Lower leg skin (tissue), 4 donors: ENCODE results near the gene PLD1. TPM values are rescaled to one million over a fixed set of nuclear protein-coding genes. Genes with fewer than 3 reads are reported as not detected.

Experiments
- DNase-seq, 2 donors: peaks; one replicate each; pipeline ENCODE4 v3.0.0-alpha.2; 2019; ENCODE audit warnings: low spot score in 2 of 2
- H3K4me3 ChIP-seq: fragments of 200-600 bp; sonication (generic); 2 replicates; pipeline ENCODE4 v1.5.1; 2017; ENCODE audit warnings: mild to moderate bottlenecking, low read depth; ENCODE audit not compliant: poor library complexity, severe bottlenecking
- POLR2A ChIP-seq, 2 donors: fragments of 450-650 bp; IDR thresholded peaks; one replicate each; pipeline ENCODE4 v1.6.1; 2016 to 2017; ENCODE audit warnings: antibody characterized with exemption in 2 of 2, mild to moderate bottlenecking in 1 of 2, moderate library complexity in 1 of 2
- WGBS, 2 donors: methylation state at CpG; one replicate each; pipeline ENCODE4 v1.1.5; 2018; 5-methylcytosine and 5-hydroxymethylcytosine counted together
- intact Hi-C: fragments of 100-400 bp; cut with DNase I; formaldehyde crosslinking; loops from one replicate; pipeline ENCODE4 v1.15.0; 2023; ENCODE audit warnings: low total_unique reads
- total RNA-seq, 4 donors: library from RNA; depleted of rRNA; stranded (reverse); fragments of >200 nt; gene quantifications; one replicate each; pipeline ENCODE4 v1.1.0, GENCODE V29; 2016
- TF ChIP-seq, protein P1 (sequence below), 3 donors: fragments of 450-650 bp; IDR thresholded peaks; one replicate each; pipeline ENCODE4 v1.5.1; 2016; ENCODE audit warnings: antibody characterized with exemption in 3 of 3, mild to moderate bottlenecking in 3 of 3, moderate library complexity in 2 of 3

PLD1 gene
- total RNA-seq, 4 donors from 2014 or later: 26.4 to 55.8 (median 48.7) TPM

DNA sequence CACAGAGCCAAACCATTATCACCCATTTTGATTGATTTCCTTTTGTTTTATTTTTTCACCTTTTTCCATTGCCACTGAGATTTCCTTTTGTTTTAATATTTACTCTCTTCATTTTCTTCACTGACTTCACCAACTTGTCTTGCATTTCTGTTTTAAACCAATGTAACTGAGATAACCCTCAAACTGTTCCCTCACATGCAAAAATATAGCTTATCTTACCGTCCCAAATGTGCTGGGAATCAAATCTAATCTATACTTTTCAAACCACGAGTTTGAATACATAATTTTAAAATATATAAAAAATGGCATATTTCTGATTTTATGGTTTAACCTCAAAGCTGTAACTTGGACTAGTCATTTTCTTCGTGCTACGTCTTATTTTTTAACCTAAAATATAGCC, 143.8 kb downstream of the PLD1 start:
- no peak for DNase-seq
- no peak overlapping the region for H3K4me3 ChIP-seq
- intact Hi-C loops: no loop called here
- TF ChIP-seq, protein P1, sequence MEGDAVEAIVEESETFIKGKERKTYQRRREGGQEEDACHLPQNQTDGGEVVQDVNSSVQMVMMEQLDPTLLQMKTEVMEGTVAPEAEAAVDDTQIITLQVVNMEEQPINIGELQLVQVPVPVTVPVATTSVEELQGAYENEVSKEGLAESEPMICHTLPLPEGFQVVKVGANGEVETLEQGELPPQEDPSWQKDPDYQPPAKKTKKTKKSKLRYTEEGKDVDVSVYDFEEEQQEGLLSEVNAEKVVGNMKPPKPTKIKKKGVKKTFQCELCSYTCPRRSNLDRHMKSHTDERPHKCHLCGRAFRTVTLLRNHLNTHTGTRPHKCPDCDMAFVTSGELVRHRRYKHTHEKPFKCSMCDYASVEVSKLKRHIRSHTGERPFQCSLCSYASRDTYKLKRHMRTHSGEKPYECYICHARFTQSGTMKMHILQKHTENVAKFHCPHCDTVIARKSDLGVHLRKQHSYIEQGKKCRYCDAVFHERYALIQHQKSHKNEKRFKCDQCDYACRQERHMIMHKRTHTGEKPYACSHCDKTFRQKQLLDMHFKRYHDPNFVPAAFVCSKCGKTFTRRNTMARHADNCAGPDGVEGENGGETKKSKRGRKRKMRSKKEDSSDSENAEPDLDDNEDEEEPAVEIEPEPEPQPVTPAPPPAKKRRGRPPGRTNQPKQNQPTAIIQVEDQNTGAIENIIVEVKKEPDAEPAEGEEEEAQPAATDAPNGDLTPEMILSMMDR (IDR thresholded peaks at IDR 0.05): no peak
- no peak for TF ChIP-seq POLR2A (IDR thresholded peaks at IDR 0.05)
- 95 to 98% methylated on average over 4 of the region's 4 CpGs for WGBS, 2 donors

DNA sequence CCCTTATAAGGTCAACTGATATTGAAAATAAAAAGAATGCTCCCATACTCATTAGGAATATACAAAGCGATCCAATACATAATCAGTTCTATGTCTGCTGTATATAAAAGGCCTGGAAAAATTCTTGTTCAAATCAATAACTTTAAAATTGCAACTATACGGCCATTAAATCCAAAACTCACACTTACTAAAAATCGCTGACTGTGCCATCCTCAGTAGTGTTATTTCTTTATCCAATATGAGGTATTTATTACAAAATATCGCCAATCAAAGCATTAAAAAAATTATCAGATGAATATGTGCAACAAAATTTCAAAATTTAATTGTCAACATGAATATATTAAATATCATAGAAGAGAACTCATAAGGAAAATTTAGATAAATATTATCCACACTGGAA, 146.5 kb downstream of the PLD1 start:
- no peak overlapping the region for H3K4me3 ChIP-seq
- WGBS, 2 donors: 95% methylated on average over 4 of the region's 4 CpGs
- intact Hi-C loops: no loop called here
- DNase-seq: no peak
- TF ChIP-seq, protein P1 (IDR thresholded peaks at IDR 0.05): no peak
- no peak for TF ChIP-seq POLR2A (IDR thresholded peaks at IDR 0.05)

DNA sequence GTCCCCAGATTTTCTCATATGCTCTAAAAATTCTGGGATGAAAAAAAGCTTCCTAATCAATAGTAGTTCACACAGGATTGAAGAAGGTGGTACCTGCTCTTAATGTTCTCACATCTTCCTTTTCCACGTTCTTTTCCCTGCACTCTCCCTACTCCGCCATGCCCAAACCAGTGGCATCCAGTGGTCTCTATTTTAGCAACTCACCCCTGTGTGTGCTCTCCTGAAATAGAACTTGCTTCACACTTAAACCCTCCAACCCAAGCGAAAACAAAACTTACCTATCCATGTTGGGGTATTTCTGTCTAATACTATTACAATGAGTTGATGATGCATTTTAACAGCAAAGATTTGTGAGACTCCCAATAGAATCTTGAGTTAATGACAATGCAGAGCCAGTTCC, 148.8 kb downstream of the PLD1 start:
- no peak for DNase-seq
- TF ChIP-seq, protein P1 (IDR thresholded peaks at IDR 0.05): no peak
- TF ChIP-seq POLR2A (IDR thresholded peaks at IDR 0.05): no peak
- intact Hi-C loops: no loop called here
- H3K4me3 ChIP-seq: no peak overlapping the region
- WGBS, 2 donors: 95 to 96% methylated on average over 3 of the region's 3 CpGs

DNA sequence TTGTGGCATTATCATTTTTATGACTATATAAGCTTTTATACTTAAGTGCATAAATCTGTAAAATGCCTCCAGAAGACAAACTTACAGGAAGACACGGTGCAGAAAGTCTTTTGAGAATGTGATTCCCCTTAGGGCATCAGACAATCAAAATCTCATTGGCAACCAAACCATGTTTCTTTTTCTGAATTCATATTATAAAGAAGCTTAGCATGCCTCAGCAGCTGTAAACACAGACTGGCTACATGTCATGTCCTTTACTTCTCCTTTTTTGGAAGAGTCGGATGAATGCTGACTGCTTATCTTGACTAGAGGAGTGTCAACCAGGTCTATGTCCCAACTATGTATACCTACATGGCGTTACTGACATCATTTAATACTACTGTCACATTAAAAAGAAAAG, 150.1 kb downstream of the PLD1 start:
- intact Hi-C loops: no loop called here
- DNase-seq: no peak
- WGBS, 2 donors: 42 to 51% methylated on average over 3 of the region's 3 CpGs
- no peak for TF ChIP-seq POLR2A (IDR thresholded peaks at IDR 0.05)
- TF ChIP-seq, protein P1 (IDR thresholded peaks at IDR 0.05): no peak
- H3K4me3 ChIP-seq: no peak overlapping the region

DNA sequence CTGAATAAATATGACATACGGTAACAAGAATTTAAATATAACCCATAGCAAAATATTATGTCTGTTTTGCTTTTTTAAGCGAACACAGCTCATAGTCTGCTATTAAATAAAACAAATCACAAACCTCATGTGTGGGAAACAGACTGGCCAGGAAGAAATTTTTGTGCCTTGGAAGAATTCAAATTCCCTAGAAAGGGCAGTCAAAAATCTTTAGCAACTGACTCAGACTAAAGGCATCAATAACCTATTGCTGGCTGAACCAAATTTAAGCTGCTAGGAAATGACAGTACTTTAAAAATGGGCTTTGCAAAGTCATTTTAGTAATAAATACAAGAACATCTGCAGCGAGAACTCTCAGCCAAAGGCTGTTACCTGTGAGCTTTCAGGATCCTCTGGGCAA, 151.4 kb downstream of the PLD1 start:
- no peak overlapping the region for H3K4me3 ChIP-seq
- intact Hi-C loops: loop anchor here (10.0 kb wide), 1 partner anchor 176 kb away; no protein-coding TSS in a partner anchor
- WGBS, 2 donors: 87 to 89% methylated on average over 3 of the region's 3 CpGs
- TF ChIP-seq, protein P1 (IDR thresholded peaks at IDR 0.05): no peak
- no peak for DNase-seq

DNA sequence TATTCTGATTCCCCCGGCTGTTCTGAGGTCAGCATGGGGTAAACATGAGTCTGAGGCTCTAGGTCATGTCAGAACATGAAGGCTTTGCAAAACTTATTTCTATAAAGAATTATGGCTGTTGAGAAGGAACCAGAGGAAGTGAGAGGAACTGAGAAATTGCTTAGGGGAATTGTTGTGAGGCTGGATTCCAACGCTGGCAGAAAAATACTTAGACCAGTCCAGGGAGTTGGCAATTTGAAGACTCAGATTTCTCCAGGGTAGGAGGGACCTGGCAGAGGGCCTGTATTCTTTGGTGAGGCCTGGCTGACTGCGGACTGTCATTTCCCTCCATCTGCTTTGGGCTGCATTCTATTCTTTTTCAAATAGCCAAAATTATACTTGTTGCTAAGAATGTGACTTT, 155.5 kb downstream of the PLD1 start:
- TF ChIP-seq, protein P1 (IDR thresholded peaks at IDR 0.05): no peak
- no peak for TF ChIP-seq POLR2A (IDR thresholded peaks at IDR 0.05)
- no peak overlapping the region for H3K4me3 ChIP-seq
- DNase-seq: peak; percentile 75 to 88
- WGBS, 2 donors: 6 to 8% methylated on average over 3 of the region's 3 CpGs
- intact Hi-C loops: loop anchor here (10.0 kb wide), 1 partner anchor 180 kb away; no protein-coding TSS in a partner anchor
